Femur (tissue), 1 donor: Measurements from ENCODE around the gene DENND1A.
"Not testable (repeated sequence)": the region's sequence is repeated elsewhere in the genome, so short reads cannot be mapped to it uniquely, and the experiment has no call there.

Experiments
- DNase-seq: peaks from one replicate; pipeline ENCODE4 v3.0.0-alpha.2; 2017

The DENND1A gene

GRCh38 chr9:123346826-123347225, 583.1 kb downstream of the DENND1A start:
- DNase-seq, result no peak

GRCh38 chr9:123346026-123346425, 583.9 kb downstream of the DENND1A start:
- DNase-seq, result no peak

DNA sequence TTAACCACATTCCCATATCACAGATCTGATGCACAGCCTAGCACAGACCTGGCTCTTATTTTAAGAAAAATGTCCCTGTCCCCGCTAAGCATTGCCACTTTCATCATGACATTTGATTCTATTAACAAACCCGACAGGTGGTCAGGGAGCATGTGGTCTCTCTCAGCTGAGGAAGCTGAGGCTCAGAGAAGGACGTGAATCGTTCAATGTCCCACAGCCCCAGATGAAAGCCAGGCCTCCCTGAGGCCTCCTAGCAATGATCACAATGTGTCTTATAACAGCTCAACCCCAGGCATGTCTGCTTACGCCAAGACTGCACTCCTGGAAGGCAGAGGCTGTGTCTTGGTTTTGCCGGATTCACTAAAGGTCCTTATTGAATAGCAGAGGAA, 584.4 kb downstream of the DENND1A start:
- no peak for DNase-seq

GRCh38 chr9:123344192-123344949, 585.6 kb downstream of the DENND1A start:
- no peak for DNase-seq

- no peak for DNase-seq
These were observed 586.3 kb downstream of the DENND1A start for GRCh38 chr9:123343443-123344191.

- DNase-seq, result no peak
These were observed 587.7 kb downstream of the DENND1A start for GRCh38 chr9:123342247-123342646.

DNA sequence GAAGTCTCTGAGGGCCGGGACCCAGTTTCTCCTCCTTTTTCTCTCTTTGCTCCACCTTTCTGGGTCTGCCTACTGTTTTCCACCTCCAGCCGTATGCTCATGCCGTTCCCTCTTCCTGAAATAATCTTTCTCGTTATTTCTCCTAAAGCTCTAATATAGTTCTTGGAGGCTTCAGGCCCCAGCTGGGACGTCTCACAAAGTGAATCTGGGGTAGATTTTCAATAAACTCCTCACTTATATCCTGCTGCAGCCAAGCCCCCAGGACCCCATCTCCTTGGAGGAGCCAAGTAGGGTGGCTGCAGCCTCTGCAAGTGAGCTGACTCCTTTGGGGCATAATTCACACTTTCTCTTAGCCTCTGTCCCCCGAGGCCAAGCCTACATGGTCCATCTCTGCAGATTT, 588.1 kb downstream of the DENND1A start:
- no peak for DNase-seq

GRCh38 chr9:123339666-123340510, 590.0 kb downstream of the DENND1A start:
- DNase-seq, result no peak

- peak; percentile 73 for DNase-seq
These were observed 590.9 kb downstream of the DENND1A start for GRCh38 chr9:123338710-123339665.

DNA sequence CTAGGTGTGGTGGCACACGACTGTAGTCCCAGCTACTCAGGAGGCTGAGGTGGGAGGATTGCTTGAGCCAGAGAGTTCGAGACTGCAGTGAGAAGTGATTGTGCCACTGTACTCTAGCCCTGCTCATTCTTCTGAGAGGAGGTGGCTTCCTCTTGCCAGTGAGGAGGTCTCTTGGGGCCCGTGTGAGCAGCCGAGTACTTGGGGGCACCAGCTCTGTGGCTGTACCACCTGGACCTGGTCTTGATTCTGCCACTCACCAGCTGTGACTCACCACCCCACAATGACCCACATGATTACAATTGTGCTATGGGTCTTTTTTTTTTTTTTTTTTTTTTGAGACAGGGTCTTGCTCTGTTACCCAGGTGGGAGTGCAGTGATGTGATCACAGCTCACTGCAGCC, 592.0 kb downstream of the DENND1A start:
- DNase-seq, result no peak

GRCh38 chr9:123336959-123337358, 593.0 kb downstream of the DENND1A start:
- DNase-seq, result no peak

- DNase-seq, result no peak
These were observed 593.5 kb downstream of the DENND1A start for GRCh38 chr9:123336449-123336848.

GRCh38 chr9:123335986-123336329, 594.0 kb downstream of the DENND1A start:
- DNase-seq, result no peak

DNA sequence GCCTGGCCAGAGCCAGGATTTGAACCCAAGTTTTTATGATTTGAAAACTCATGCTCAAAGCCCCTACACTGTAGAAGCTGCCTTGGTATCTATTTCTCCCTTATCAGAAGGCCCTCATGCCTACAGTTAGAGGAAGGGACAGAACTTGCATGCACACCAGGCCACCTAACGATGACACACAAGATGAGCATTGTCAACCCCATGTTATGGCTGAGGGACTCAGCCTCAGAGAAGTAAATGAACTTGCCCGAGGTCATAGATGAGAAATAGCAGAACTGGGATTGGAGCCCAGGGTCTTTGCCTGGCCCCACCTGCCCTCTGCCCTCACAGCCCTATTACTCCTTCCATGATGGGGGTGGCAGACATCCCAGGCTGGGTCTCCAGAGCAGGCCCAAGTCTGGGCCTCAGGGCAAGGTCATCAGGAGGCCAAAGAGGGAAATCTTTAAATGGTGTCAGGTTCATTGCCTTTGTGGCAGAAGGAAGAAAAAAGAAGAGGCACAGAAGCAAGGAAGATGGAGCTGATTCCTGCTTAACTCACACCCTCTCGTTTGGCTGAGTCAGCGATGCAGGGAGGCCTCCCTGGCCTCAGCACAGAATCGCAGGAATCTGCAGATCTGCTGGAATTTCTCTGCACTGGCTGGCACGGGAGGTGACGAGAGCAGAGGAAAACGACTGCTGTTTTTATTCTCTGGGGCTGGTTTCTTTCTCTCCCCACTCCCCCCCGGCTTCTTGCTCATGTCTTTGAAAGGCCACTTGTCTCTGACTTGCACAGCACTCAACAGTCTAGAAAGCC, 594.5 kb downstream of the DENND1A start:
- DNase-seq, result peak; percentile 83

DNA sequence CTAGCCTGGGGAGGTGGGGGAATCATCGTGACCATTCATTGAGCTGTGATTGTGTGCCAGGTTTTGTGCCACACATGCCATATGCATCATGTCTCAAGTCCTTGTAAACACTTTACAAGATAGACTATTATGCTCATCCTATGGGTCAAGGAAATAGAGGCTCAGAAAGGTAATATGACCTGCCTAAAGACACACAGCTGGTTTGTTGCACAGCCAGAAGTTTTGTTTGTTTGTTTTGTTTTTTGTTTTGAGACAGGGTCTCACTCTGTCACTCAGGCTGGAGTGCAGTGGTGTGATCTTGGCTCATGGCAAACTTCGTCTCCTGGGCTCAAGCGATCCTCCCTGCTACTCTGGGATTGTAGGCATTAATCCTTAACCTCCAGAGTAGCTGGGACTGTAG, 595.3 kb downstream of the DENND1A start:
- DNase-seq, result no peak

GRCh38 chr9:123333058-123333669, 596.8 kb downstream of the DENND1A start:
- not testable (repeated sequence) for DNase-seq

DNA sequence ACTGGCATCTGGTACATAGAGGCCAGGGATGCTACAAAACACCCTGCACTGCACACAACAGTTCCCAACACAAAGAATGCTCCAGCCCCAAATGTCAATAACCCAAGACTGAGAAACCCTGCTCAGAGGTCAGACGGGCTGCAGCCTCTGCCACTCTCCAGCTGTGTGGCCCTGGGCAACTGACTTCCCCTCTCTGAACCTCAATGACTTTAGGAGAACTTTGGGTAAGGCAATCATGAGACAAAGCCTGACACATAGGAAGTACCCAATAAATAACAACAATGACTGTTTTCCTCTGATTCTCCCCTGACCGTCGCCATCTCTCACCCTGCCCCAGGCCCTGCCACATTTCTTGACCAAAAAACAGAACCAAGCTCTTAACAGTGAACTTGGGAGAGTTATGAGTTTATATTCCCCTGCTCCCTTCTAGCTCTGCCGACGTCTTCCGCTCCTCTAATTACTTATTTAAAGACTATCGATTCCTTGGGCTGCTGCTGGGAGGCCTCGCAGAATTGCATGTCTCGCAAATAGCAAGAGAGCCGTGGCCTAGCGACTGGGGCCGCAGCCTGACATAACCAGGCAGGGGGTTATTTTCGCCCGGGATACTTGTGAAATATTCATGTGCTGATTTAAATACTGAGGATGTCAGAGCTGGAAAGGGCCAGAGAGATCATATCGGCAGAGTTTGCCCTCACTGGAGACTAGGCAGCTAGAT, 598.4 kb downstream of the DENND1A start:
- DNase-seq, result no peak
